H1 (cell line): ENCODE data around the gene FOXO6. TPM values are rescaled to one million over a fixed set of nuclear protein-coding genes. Genes with fewer than 3 reads are reported as not detected.

ENCODE experiments used
- KDM4A ChIP-seq: IDR thresholded peaks from one replicate; pipeline ENCODE4 v1.7.1; 2012; ENCODE audit warnings: low read depth, mild to moderate bottlenecking, moderate library complexity, low read length, inconsistent platforms; ENCODE audit not compliant: severe bottlenecking
- polyA plus RNA-seq, 7 experiments: library from polyadenylated mRNA; depleted of rRNA in 3 of 7; stranded (reverse) in 5 of 7; unstranded in 2 of 7; fragments of >200 nt in 5 of 7; fragments of 200-250 nt in 2 of 7; gene quantifications; 1 replicate in 5 of 7; 2 replicates in 1 of 7; 4 replicates in 1 of 7; pipeline versions ENCODE4 v1.2.1 to v1.2.3, GENCODE V29; 2011 to 2013; ENCODE audit warnings: missing spikeins in 2 of 7, mixed read lengths in 2 of 7
- total RNA-seq: library from RNA; stranded (reverse); fragmentation: NEBNext Ultra II Directional; extraction: Animal tissue kit (Norgen Biotek cat#: 25700); gene quantifications from 2 replicates; pipeline ENCODE4 v1.2.1, GENCODE V29; 2021

FOXO6 gene
- total and polyA plus RNA-seq, 2 of the 8 experiments (the other 6 are each of a cell fraction or from before 2014, with no cell fraction given): 0.59 to 3.0 TPM

- no peak for TF ChIP-seq KDM4A
- TF ChIP-seq, all 59 proteins: peak for 0
Measured at GRCh38 chr1:41364442-41365319, 3.4 kb downstream of the FOXO6 start (continued).
